Loucy (cell line): ENCODE results near the gene NAAA.

ENCODE experiments used
- H2AFZ ChIP-seq: fragments of 200-600 bp; sonication (generic); 2 replicates; pipeline ENCODE4 v1.6.0; 2016; ENCODE audit warnings: antibody characterized with exemption, mild to moderate bottlenecking, low read length, moderate library complexity
- H3F3A ChIP-seq: fragments of 200-600 bp; 2 replicates; pipeline ENCODE4 v1.6.0; 2016; ENCODE audit warnings: antibody characterized with exemption, low read depth, mild to moderate bottlenecking
- H3K27me3 ChIP-seq: fragments of 200-600 bp; sonication (generic); 2 replicates; pipeline ENCODE4 v1.6.1; 2014; ENCODE audit warnings: low read length, mild to moderate bottlenecking; ENCODE audit not compliant: insufficient read depth, poor library complexity, severe bottlenecking
- H3K36me3 ChIP-seq: fragments of 200-600 bp; sonication (generic); 2 replicates; pipeline ENCODE4 v1.6.1; 2016; ENCODE audit warnings: low read length; ENCODE audit not compliant: insufficient read depth
- H3K4me1 ChIP-seq: fragments of 200-600 bp; sonication (generic); 2 replicates; pipeline ENCODE4 v1.5.1; 2014; ENCODE audit warnings: low read length, mild to moderate bottlenecking; ENCODE audit not compliant: insufficient read depth, poor library complexity, severe bottlenecking
- H3K4me2 ChIP-seq: fragments of 200-600 bp; sonication (generic); 2 replicates; pipeline ENCODE4 v1.6.0; 2014; ENCODE audit warnings: antibody characterized with exemption, low read length, low read depth, mild to moderate bottlenecking; ENCODE audit not compliant: poor library complexity, severe bottlenecking
- H3K4me3 ChIP-seq: fragments of 200-600 bp; sonication (generic); 2 replicates; pipeline ENCODE4 v1.5.1; 2014; ENCODE audit warnings: low read length, mild to moderate bottlenecking, mixed read lengths; ENCODE audit not compliant: poor library complexity, severe bottlenecking
- H3K79me2 ChIP-seq: fragments of 200-600 bp; sonication (generic); 2 replicates; pipeline ENCODE4 v1.6.1; 2014; ENCODE audit warnings: low read length; ENCODE audit not compliant: insufficient read depth
- H3K9ac ChIP-seq: fragments of 200-600 bp; sonication (generic); 2 replicates; pipeline ENCODE4 v1.6.0; 2014; ENCODE audit warnings: mild to moderate bottlenecking, low read depth, low read length, moderate library complexity; ENCODE audit not compliant: poor library complexity, severe bottlenecking
- H3K9me2 ChIP-seq: fragments of 200-600 bp; sonication (generic); replicated peaks from 2 replicates; pipeline ENCODE4 v1.6.1; 2016; ENCODE audit warnings: low read depth, low read length, mixed read lengths
- H3K9me3 ChIP-seq: fragments of 200-600 bp; sonication (generic); 2 replicates; pipeline ENCODE4 v1.6.1; 2014; ENCODE audit warnings: mild to moderate bottlenecking, antibody characterized with exemption, low read length, low read depth; ENCODE audit not compliant: insufficient read depth
- H4K20me1 ChIP-seq: fragments of 200-600 bp; sonication (generic); 2 replicates; pipeline ENCODE4 v1.6.0; 2014; ENCODE audit warnings: antibody characterized with exemption, low read length, mild to moderate bottlenecking; ENCODE audit not compliant: insufficient read depth, poor library complexity, severe bottlenecking
- EZH2phosphoT487 ChIP-seq: fragments of 200-600 bp; IDR thresholded peaks from 2 replicates; pipeline ENCODE4 v1.6.1; 2018; ENCODE audit warnings: antibody characterized with exemption, mild to moderate bottlenecking, moderate library complexity, borderline replicate concordance
- TF ChIP-seq, protein P1 (sequence below): fragments of 200-600 bp; sonication (generic); conservative IDR thresholded peaks from 2 replicates; pipeline ENCODE4 v1.5.1; 2014; ENCODE audit warnings: mild to moderate bottlenecking, antibody characterized with exemption, low read length

Gene NAAA

GRCh38 chr4:75891611-75892010, 49.2 kb downstream of the NAAA start:
- H3K36me3 ChIP-seq, result no peaks in the 10 kb centered on the region
- H3K9me2 ChIP-seq, result no peaks in the 10 kb centered on the region
- H3K79me2 ChIP-seq, result no peaks in the 10 kb centered on the region
- no peak overlapping the region for H2AFZ ChIP-seq
- TF ChIP-seq, protein P1, sequence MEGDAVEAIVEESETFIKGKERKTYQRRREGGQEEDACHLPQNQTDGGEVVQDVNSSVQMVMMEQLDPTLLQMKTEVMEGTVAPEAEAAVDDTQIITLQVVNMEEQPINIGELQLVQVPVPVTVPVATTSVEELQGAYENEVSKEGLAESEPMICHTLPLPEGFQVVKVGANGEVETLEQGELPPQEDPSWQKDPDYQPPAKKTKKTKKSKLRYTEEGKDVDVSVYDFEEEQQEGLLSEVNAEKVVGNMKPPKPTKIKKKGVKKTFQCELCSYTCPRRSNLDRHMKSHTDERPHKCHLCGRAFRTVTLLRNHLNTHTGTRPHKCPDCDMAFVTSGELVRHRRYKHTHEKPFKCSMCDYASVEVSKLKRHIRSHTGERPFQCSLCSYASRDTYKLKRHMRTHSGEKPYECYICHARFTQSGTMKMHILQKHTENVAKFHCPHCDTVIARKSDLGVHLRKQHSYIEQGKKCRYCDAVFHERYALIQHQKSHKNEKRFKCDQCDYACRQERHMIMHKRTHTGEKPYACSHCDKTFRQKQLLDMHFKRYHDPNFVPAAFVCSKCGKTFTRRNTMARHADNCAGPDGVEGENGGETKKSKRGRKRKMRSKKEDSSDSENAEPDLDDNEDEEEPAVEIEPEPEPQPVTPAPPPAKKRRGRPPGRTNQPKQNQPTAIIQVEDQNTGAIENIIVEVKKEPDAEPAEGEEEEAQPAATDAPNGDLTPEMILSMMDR, result no peak
- TF ChIP-seq EZH2phosphoT487, result no peak
- H3F3A ChIP-seq, result no peaks in the 10 kb centered on the region
- no peaks in the 10 kb centered on the region for H4K20me1 ChIP-seq
- H3K9ac ChIP-seq, result no peak overlapping the region
- H3K4me3 ChIP-seq, result no peak overlapping the region
- no peak overlapping the region for H3K4me2 ChIP-seq
- no peaks in the 10 kb centered on the region for H3K27me3 ChIP-seq
- H3K9me3 ChIP-seq, result no peaks in the 10 kb centered on the region
- H3K4me1 ChIP-seq, result no peaks in the 10 kb centered on the region

GRCh38 chr4:75889537-75890199, 51.1 kb downstream of the NAAA start:
- Histone ChIP-seq H2AFZ (no peak overlapping the region), H3K9ac (no peak overlapping the region), H3K9me2 (no peaks in the 10 kb centered on the region), H3F3A (no peaks in the 10 kb centered on the region), H3K4me3 (no peak overlapping the region), H3K4me2 (no peak overlapping the region), H4K20me1 (no peaks in the 10 kb centered on the region), H3K4me1 (no peaks in the 10 kb centered on the region), H3K9me3 (no peaks in the 10 kb centered on the region), H3K27me3 (no peaks in the 10 kb centered on the region), H3K79me2 (no peaks in the 10 kb centered on the region), H3K36me3 (no peaks in the 10 kb centered on the region)
- TF ChIP-seq, protein P1, result no peak
- TF ChIP-seq EZH2phosphoT487, result no peak

GRCh38 chr4:75886104-75886503, 54.7 kb downstream of the NAAA start:
- no peaks in the 10 kb centered on the region for H3K9me3 ChIP-seq
- no peak overlapping the region for H3K4me3 ChIP-seq
- TF ChIP-seq, protein P1, result no peak
- no peak for TF ChIP-seq EZH2phosphoT487

More at GRCh38 chr4:75886104-75886503, 54.7 kb downstream of the NAAA start:
- H3K4me1 ChIP-seq, result no peaks in the 10 kb centered on the region
- H3F3A ChIP-seq, result no peaks in the 10 kb centered on the region
- no peaks in the 10 kb centered on the region for H3K9me2 ChIP-seq
- no peak overlapping the region for H3K9ac ChIP-seq
- no peaks in the 10 kb centered on the region for H4K20me1 ChIP-seq
- no peaks in the 10 kb centered on the region for H3K36me3 ChIP-seq
- H3K4me2 ChIP-seq, result no peak overlapping the region
- H3K27me3 ChIP-seq, result no peaks in the 10 kb centered on the region
- H3K79me2 ChIP-seq, result no peaks in the 10 kb centered on the region
- H2AFZ ChIP-seq, result no peak overlapping the region
